ENCODE data around the gene TEX54. TPM values are rescaled to one million over a fixed set of nuclear protein-coding genes. Genes with fewer than 3 reads are reported as not detected.

The TEX54 gene
- polyA plus RNA-seq, 1 donor (not counting 4 experiments of a cell fraction or from before 2014, with no cell fraction given): not detected

DNA sequence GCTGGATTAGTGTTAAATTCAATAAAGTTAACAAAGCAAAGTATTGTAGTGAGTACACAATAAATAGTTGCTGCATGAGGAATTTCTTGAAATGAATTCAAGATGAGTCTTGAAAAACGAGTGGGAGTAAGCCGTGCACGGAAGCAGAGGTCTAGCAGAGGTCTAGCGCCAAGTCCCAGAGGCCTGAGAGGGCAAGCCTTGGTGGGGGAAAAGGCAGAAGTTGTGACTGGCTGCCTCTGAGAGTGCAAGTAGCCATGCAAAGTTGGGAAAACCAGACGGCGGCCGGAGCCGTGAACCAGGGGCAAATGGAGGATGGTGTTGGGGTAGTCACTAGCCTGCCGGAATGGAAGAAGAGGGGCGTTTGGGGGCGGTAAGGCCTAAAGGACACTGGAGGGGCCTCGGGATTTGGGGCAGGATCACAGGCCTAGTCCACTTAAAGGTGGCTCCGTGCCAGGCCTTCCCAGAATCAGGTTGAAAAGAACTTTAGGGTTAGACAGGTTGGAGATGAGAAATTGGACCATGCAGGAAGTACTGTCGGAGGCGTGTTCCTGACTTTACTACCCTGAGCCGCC lies 47.7 kb upstream of the TEX54 start:
- Histone ChIP-seq H3K4me3 (ENCODE audit: control insufficient read depth in 2 of 3, extremely low read depth in 1 of 3, insufficient read depth in 2 of 3, low read depth in 1 of 3, low read length in 3 of 3) (peak overlapping the region; percentile 77 to 95 (median 92)), H3K9me1 (ENCODE audit: control insufficient read depth, extremely low read depth, insufficient read depth, low read length) (no peaks in the 10 kb centered on the region), H3K36me3 (ENCODE audit: control insufficient read depth in 2 of 2, extremely low read depth in 1 of 2, insufficient read depth in 2 of 2, low read length in 2 of 2) (peaks cover 20 to 30% of the 10 kb centered on the region in 2 experiments), H3K79me2 (ENCODE audit: control insufficient read depth, insufficient read depth, low read length) (peaks cover 38% of the 10 kb centered on the region), H3K4me1 (ENCODE audit: control insufficient read depth, extremely low read depth, insufficient read depth, low read length) (peaks cover 44% of the 10 kb centered on the region), H3K27ac (ENCODE audit: control insufficient read depth, insufficient read depth, low read length) (peak overlapping the region; percentile 99), H3K4me2 (ENCODE audit: control insufficient read depth, extremely low read depth, insufficient read depth, low read depth, low read length) (peak overlapping the region; percentile 99), H3K27me3 (ENCODE audit: control insufficient read depth, extremely low read depth, insufficient read depth, low read length) (no peaks in the 10 kb centered on the region), H2AFZ (ENCODE audit: control insufficient read depth, low read length) (peak overlapping the region; percentile 54), H3K9me3 (ENCODE audit: control insufficient read depth, low read depth, low read length) (no peaks in the 10 kb centered on the region), H3K9ac (ENCODE audit: control insufficient read depth, extremely low read depth, insufficient read depth, low read length) (peak overlapping the region; percentile 98), H4K20me1 (ENCODE audit: control insufficient read depth, extremely low read depth, insufficient read depth, low read length) (peaks cover 18% of the 10 kb centered on the region)
- dilution Hi-C loops (cut with MboI; ENCODE audit: extremely low pct_ligation_motif_present, low sequenced_read_pairs): no loop called here
- no peak for TF ChIP-seq EZH2 (IDR thresholded peaks at IDR 0.05; ENCODE audit: low read length)
- TF ChIP-seq, protein P1, sequence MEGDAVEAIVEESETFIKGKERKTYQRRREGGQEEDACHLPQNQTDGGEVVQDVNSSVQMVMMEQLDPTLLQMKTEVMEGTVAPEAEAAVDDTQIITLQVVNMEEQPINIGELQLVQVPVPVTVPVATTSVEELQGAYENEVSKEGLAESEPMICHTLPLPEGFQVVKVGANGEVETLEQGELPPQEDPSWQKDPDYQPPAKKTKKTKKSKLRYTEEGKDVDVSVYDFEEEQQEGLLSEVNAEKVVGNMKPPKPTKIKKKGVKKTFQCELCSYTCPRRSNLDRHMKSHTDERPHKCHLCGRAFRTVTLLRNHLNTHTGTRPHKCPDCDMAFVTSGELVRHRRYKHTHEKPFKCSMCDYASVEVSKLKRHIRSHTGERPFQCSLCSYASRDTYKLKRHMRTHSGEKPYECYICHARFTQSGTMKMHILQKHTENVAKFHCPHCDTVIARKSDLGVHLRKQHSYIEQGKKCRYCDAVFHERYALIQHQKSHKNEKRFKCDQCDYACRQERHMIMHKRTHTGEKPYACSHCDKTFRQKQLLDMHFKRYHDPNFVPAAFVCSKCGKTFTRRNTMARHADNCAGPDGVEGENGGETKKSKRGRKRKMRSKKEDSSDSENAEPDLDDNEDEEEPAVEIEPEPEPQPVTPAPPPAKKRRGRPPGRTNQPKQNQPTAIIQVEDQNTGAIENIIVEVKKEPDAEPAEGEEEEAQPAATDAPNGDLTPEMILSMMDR (optimal IDR thresholded peaks at IDR 0.05 in 1 of 3, IDR thresholded peaks at IDR 0.05 in 1 of 3, conservative IDR thresholded peaks at IDR 0.05 in 1 of 3; ENCODE audit: extremely low read depth in 1 of 3, insufficient read depth in 2 of 3, low read length in 3 of 3): no peak
- no peak for FAIRE-seq
- DNase-seq (ENCODE audit: low read depth, low spot score): no peak

DNA sequence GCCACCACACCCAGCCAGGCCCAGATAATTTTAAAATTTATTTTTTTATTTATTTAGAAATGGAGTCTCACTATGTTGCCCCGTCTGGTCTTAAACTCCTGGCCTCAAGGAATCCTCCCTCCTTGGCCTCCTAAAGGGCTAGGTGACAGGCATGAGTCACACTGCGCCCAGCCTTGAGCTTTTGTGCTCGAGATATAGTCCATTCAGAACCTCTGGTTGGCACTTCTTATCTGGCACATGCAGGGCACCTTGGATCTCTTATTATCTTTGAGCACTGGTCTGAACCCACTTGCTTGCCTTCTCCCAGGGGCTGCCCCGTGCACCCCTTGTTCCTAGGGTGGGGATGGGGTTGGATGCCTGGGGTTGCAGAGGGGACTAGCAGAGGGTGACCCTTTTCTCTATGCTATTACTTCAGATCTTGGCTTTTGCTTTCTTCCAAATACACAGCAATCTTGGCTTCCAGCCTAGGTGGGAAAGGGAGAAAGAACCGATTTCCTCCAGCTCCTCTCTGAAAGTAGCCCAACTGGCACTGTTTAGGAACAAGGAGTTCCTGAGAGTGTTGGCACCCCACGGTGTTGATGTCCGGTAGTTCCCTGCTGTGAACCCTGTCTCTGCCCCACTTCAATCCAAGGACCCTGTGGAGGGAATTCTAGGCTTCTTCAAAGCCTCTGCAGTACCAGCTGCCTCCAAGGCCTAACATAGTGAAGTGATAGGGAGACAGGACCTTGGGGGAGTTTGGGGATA lies 46.8 kb upstream of the TEX54 start:
- H3K4me3 ChIP-seq (ENCODE audit: control insufficient read depth in 2 of 3, extremely low read depth in 1 of 3, insufficient read depth in 2 of 3, low read depth in 1 of 3, low read length in 3 of 3): peak overlapping the region in 2 of 3 experiments; percentile 92 to 95
- DNase-seq (ENCODE audit: low read depth, low spot score) (no peak), FAIRE-seq (no peak)
- peaks cover 32% of the 10 kb centered on the region for H3K79me2 ChIP-seq (ENCODE audit: control insufficient read depth, insufficient read depth, low read length)
- H2AFZ ChIP-seq (ENCODE audit: control insufficient read depth, low read length): no peak overlapping the region
- H3K9me3 ChIP-seq (ENCODE audit: control insufficient read depth, low read depth, low read length): no peaks in the 10 kb centered on the region
- no peaks in the 10 kb centered on the region for H3K9me1 ChIP-seq (ENCODE audit: control insufficient read depth, extremely low read depth, insufficient read depth, low read length)
- H3K4me1 ChIP-seq (ENCODE audit: control insufficient read depth, extremely low read depth, insufficient read depth, low read length): peaks cover 36% of the 10 kb centered on the region
- peak overlapping the region; percentile 99 for H3K27ac ChIP-seq (ENCODE audit: control insufficient read depth, insufficient read depth, low read length)
- dilution Hi-C loops (cut with MboI; ENCODE audit: extremely low pct_ligation_motif_present, low sequenced_read_pairs): no loop called here
- peaks cover 10% of the 10 kb centered on the region for H4K20me1 ChIP-seq (ENCODE audit: control insufficient read depth, extremely low read depth, insufficient read depth, low read length)
- H3K36me3 ChIP-seq (ENCODE audit: control insufficient read depth in 2 of 2, extremely low read depth in 1 of 2, insufficient read depth in 2 of 2, low read length in 2 of 2): peaks cover 13 to 22% of the 10 kb centered on the region in 2 experiments
- H3K27me3 ChIP-seq (ENCODE audit: control insufficient read depth, extremely low read depth, insufficient read depth, low read length): no peaks in the 10 kb centered on the region
- H3K9ac ChIP-seq (ENCODE audit: control insufficient read depth, extremely low read depth, insufficient read depth, low read length): peak overlapping the region; percentile 98
- peak overlapping the region; percentile 99 for H3K4me2 ChIP-seq (ENCODE audit: control insufficient read depth, extremely low read depth, insufficient read depth, low read depth, low read length)
- TF ChIP-seq, protein P1 (optimal IDR thresholded peaks at IDR 0.05 in 1 of 3, IDR thresholded peaks at IDR 0.05 in 1 of 3, conservative IDR thresholded peaks at IDR 0.05 in 1 of 3; ENCODE audit: extremely low read depth in 1 of 3, insufficient read depth in 2 of 3, low read length in 3 of 3): no peak
- no peak for TF ChIP-seq EZH2 (IDR thresholded peaks at IDR 0.05; ENCODE audit: low read length)
